WTC11 (cell line): ENCODE results near the gene RAI14. TPM values are rescaled to one million over a fixed set of nuclear protein-coding genes. Genes with fewer than 3 reads are reported as not detected.

Source experiments
- ATAC-seq: fragments of 200-7000 bp; cut with Tn5 transposase; 2 replicates; pipeline ENCODE4 v1.10.0; 2021; ENCODE audit warnings: mild to moderate bottlenecking, moderate library complexity
- CTCF ChIA-PET: fragments of 300-600 bp; sonication (Branson Sonifier 250); formaldehyde crosslinking; loops from one replicate; lab custom pipeline; 2021; ENCODE audit warnings: antibody characterized with exemption; lab: Charles Lee
- POLR2A ChIA-PET: fragments of 350-600 bp; sonication (Branson Sonifier 250); formaldehyde crosslinking; loops from one replicate; lab custom pipeline; 2021; ENCODE audit warnings: antibody characterized with exemption; lab: Charles Lee
- DNase-seq: peaks from one replicate; pipeline ENCODE4 v3.0.0; 2021; ENCODE audit warnings: low spot score
- H3K27ac Mint-ChIP-seq: 2 replicates; pipeline ENCODE4 v1.8.0; 2021; ENCODE audit warnings: mixed read lengths
- H3K27me3 Mint-ChIP-seq: 2 replicates; pipeline ENCODE4 v1.8.0; 2021; ENCODE audit warnings: low read depth, mild to moderate bottlenecking, moderate library complexity, mixed read lengths
- H3K36me3 Mint-ChIP-seq: 2 replicates; pipeline ENCODE4 v1.8.0; 2021; ENCODE audit warnings: mixed read lengths
- H3K4me1 Mint-ChIP-seq: 2 replicates; pipeline ENCODE4 v1.8.0; 2022; ENCODE audit warnings: mixed read lengths
- H3K4me3 Mint-ChIP-seq: 2 replicates; pipeline ENCODE4 v1.8.0; 2021; ENCODE audit warnings: mild to moderate bottlenecking, moderate library complexity, mixed read lengths
- H3K9me3 Mint-ChIP-seq: 2 replicates; pipeline ENCODE4 v1.8.0; 2021; ENCODE audit warnings: mixed read lengths
- ATF6 ChIP-seq: sonication (generic); formaldehyde crosslinking; IDR thresholded peaks from 2 replicates; pipeline ENCODE4 v1.8.1; 2023; ENCODE audit warnings: mild to moderate bottlenecking, missing genetic modification reagents
- CREM ChIP-seq: sonication (generic); formaldehyde crosslinking; IDR thresholded peaks from 2 replicates; pipeline ENCODE4 v1.8.1; 2022; ENCODE audit warnings: mild to moderate bottlenecking, missing genetic modification reagents, moderate library complexity
- CTCF ChIP-seq: fragments of 200-600 bp; IDR thresholded peaks from 2 replicates; pipeline ENCODE4 v1.8.0; 2022; ENCODE audit warnings: antibody characterized with exemption
- E2F4 ChIP-seq: sonication (generic); formaldehyde crosslinking; IDR thresholded peaks from 2 replicates; pipeline ENCODE4 v1.8.1; 2022; ENCODE audit warnings: low read depth, mild to moderate bottlenecking, moderate library complexity, missing genetic modification reagents, borderline replicate concordance
- ELF4 ChIP-seq: sonication (generic); formaldehyde crosslinking; IDR thresholded peaks from 2 replicates; pipeline ENCODE4 v1.8.1; 2022; ENCODE audit warnings: low read depth, mild to moderate bottlenecking, moderate library complexity, missing genetic modification reagents
- HMGA2 ChIP-seq: fragments of 250-450 bp; sonication (Bioruptor Pico); IDR thresholded peaks from 2 replicates; pipeline ENCODE4 v1.4.0; 2021; ENCODE audit warnings: mild to moderate bottlenecking, moderate library complexity
- JAZF1 ChIP-seq: fragments of 250-450 bp; sonication (Bioruptor Pico); IDR thresholded peaks from 2 replicates; pipeline ENCODE4 v1.9.0; 2021; ENCODE audit warnings: moderate library complexity, mild to moderate bottlenecking, inconsistent platforms
- JUN ChIP-seq: sonication (generic); formaldehyde crosslinking; IDR thresholded peaks from 2 replicates; pipeline ENCODE4 v1.8.0; 2023; ENCODE audit warnings: mild to moderate bottlenecking, missing genetic modification reagents
- MXD4 ChIP-seq: fragments of 250-450 bp; sonication (Bioruptor Pico); IDR thresholded peaks from 2 replicates; pipeline ENCODE4 v1.8.0; 2021; ENCODE audit warnings: mild to moderate bottlenecking, moderate library complexity, borderline replicate concordance
- NFYB ChIP-seq: sonication (generic); formaldehyde crosslinking; conservative IDR thresholded peaks from 2 replicates; pipeline ENCODE4 v1.8.0; 2022; ENCODE audit warnings: low read depth, missing genetic modification reagents
- OVOL2 ChIP-seq: fragments of 250-450 bp; sonication (Bioruptor Pico); IDR thresholded peaks from 2 replicates; pipeline ENCODE4 v1.9.0; 2021; ENCODE audit warnings: mild to moderate bottlenecking, borderline replicate concordance
- SP1 ChIP-seq: sonication (generic); formaldehyde crosslinking; conservative IDR thresholded peaks from 2 replicates; pipeline ENCODE4 v1.8.1; 2022; ENCODE audit warnings: missing genetic modification reagents
- TCF7 ChIP-seq: sonication (generic); formaldehyde crosslinking; IDR thresholded peaks from 2 replicates; pipeline ENCODE4 v1.8.0; 2022; ENCODE audit warnings: mild to moderate bottlenecking, low read depth, missing genetic modification reagents, moderate library complexity
- ZBTB43 ChIP-seq: sonication (generic); formaldehyde crosslinking; IDR thresholded peaks from 2 replicates; pipeline ENCODE4 v1.8.1; 2023; ENCODE audit warnings: mild to moderate bottlenecking, missing genetic modification reagents
- ZMAT4 ChIP-seq: fragments of 250-450 bp; sonication (Bioruptor Pico); IDR thresholded peaks from 2 replicates; pipeline ENCODE4 v1.9.0; 2021; ENCODE audit warnings: mild to moderate bottlenecking
- ZNF121 ChIP-seq: sonication (generic); formaldehyde crosslinking; IDR thresholded peaks from 2 replicates; pipeline ENCODE4 v1.8.0; 2023; ENCODE audit warnings: missing genetic modification reagents
- ZNF263 ChIP-seq: sonication (generic); formaldehyde crosslinking; IDR thresholded peaks from 2 replicates; pipeline ENCODE4 v1.8.1; 2022; ENCODE audit warnings: low read depth, mild to moderate bottlenecking, moderate library complexity, missing genetic modification reagents
- ZNF317 ChIP-seq: sonication (generic); formaldehyde crosslinking; IDR thresholded peaks from 2 replicates; pipeline ENCODE4 v1.8.1; 2023; ENCODE audit warnings: low read depth, mild to moderate bottlenecking, moderate library complexity, missing genetic modification reagents, borderline replicate concordance
- ZNF396 ChIP-seq: fragments of 250-450 bp; sonication (Bioruptor Pico); IDR thresholded peaks from 2 replicates; pipeline ENCODE4 v1.8.0; 2021; ENCODE audit warnings: mild to moderate bottlenecking, moderate library complexity, borderline replicate concordance
- ZNF425 ChIP-seq: fragments of 250-450 bp; sonication (Bioruptor Pico); conservative IDR thresholded peaks from 2 replicates; pipeline ENCODE4 v1.9.0; 2021; ENCODE audit warnings: mild to moderate bottlenecking
- total RNA-seq: library from RNA; stranded (reverse); gene quantifications from 3 replicates; pipeline ENCODE4 v1.2.3, GENCODE V29; 2021

The RAI14 gene
- total RNA-seq, 1 experiment from 2014 or later = 185 TPM

GRCh38 chr5:34832568-34832967, 176.4 kb downstream of the RAI14 start (continued):
- TF ChIP-seq ZNF425 (CRISPR knock-in tag) (no peak), TCF7 (CRISPR knock-in tag) (no peak), MXD4 (no peak), JAZF1 (no peak), ZNF317 (CRISPR knock-in tag) (no peak), E2F4 (CRISPR knock-in tag) (no peak), ZNF263 (CRISPR knock-in tag) (no peak), NFYB (CRISPR knock-in tag) (no peak)

GRCh38 chr5:34833090-34833489, 177.0 kb downstream of the RAI14 start:
- Mint-ChIP-seq H3K27ac (peak overlapping the region; percentile 91), H3K4me3 (no peak overlapping the region), H3K4me1 (peaks cover 21% of the 10 kb centered on the region), H3K36me3 (peaks cover 63% of the 10 kb centered on the region), H3K9me3 (peaks cover 20% of the 10 kb centered on the region), H3K27me3 (peaks cover 2% of the 10 kb centered on the region; the same call in 1 of the 2 replicates)
- ChIA-PET CTCF (interaction anchor here (0.7 kb wide), 1 partner anchor 347 kb away, joined by 3 read pairs; no protein-coding TSS in a partner anchor), POLR2A (no interaction called here)
- no peak for TF ChIP-seq ZNF121 (CRISPR knock-in tag)
- DNase-seq (no peak), ATAC-seq (no peak)

- CTCF ChIA-PET = no interaction called here
- Mint-ChIP-seq H3K36me3 (peaks cover 57% of the 10 kb centered on the region), H3K9me3 (peaks cover 20% of the 10 kb centered on the region), H3K27ac (peak overlapping the region; percentile 91), H3K4me3 (no peak overlapping the region), H3K4me1 (peaks cover 27% of the 10 kb centered on the region), H3K27me3 (peaks cover 2% of the 10 kb centered on the region; the same call in 1 of the 2 replicates)
- DNase-seq (no peak), ATAC-seq (peak; percentile 27)
- POLR2A ChIA-PET = no interaction called here
- TF ChIP-seq ZNF396 (no peak), CTCF (0 out of 2 replicates have a peak, but pooled peaks have one; percentile 12), ZNF425 (CRISPR knock-in tag) (no peak), JUN (no peak), ZMAT4 (CRISPR knock-in tag) (0 out of 2 replicates have a peak, but pooled peaks have one; percentile 10), CREM (CRISPR knock-in tag) (no peak), ATF6 (CRISPR knock-in tag) (no peak), SP1 (CRISPR knock-in tag) (no peak), OVOL2 (CRISPR knock-in tag) (no peak), HMGA2 (CRISPR knock-in tag) (no peak), ELF4 (CRISPR knock-in tag) (no peak), ZBTB43 (CRISPR knock-in tag) (no peak)
Observed at GRCh38 chr5:34833976-34834793, 178.1 kb downstream of the RAI14 start.
